Duodenal mucosa (tissue), 2 donors: ENCODE results near the gene FREY1.

ENCODE experiments used
- H3K27ac ChIP-seq: one replicate; pipeline ENCODE4 v1.7.0; 2013; ENCODE audit warnings: low read depth, low read length
- H3K27me3 ChIP-seq, 2 donors: one replicate each; pipeline ENCODE4 v1.7.0; 2013; ENCODE audit warnings: low read length in 2 of 2, control low read depth in 1 of 2; ENCODE audit not compliant: insufficient read depth in 2 of 2, control insufficient read depth in 1 of 2
- H3K36me3 ChIP-seq, 2 donors: one replicate each; pipeline ENCODE4 v1.7.0; 2013; ENCODE audit warnings: low read length in 2 of 2, control low read depth in 1 of 2; ENCODE audit not compliant: insufficient read depth in 2 of 2, control insufficient read depth in 1 of 2
- H3K4me1 ChIP-seq, 2 donors: one replicate each; pipeline ENCODE4 v1.7.0; 2013; ENCODE audit warnings: low read length in 2 of 2, control low read depth in 1 of 2; ENCODE audit not compliant: insufficient read depth in 2 of 2, control insufficient read depth in 1 of 2
- H3K4me3 ChIP-seq, 2 donors: one replicate each; pipeline ENCODE4 v1.7.0; 2013; ENCODE audit warnings: low read length in 2 of 2, low read depth in 1 of 2
- H3K9ac ChIP-seq, 2 donors: one replicate each; pipeline ENCODE4 v1.7.0; 2013; ENCODE audit warnings: low read length in 2 of 2, low read depth in 1 of 2
- H3K9me3 ChIP-seq, 2 donors: one replicate each; pipeline ENCODE4 v1.7.0; 2013; ENCODE audit warnings: low read length in 2 of 2, control low read depth in 1 of 2; ENCODE audit not compliant: control insufficient read depth in 1 of 2

The FREY1 gene

DNA sequence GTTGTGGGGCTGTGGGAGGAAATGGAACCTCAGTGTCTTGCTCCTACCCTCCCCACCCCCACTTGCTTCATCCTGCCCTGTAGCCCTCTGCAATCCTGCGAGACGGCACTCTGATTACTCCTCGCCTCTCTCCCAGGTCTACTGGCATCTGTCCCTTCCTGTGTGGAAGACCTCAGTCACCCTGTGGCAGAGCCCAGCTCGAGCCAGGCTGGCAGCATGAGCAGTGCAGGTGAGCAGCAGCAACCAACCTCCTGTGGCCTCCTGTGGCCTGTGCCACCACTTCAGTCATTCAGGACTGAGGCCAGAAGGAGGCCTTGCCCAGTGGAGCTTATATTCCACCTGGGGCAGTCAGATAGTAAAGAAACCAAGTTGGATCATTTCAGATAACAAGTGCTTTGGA, 36.4 kb downstream of the FREY1 start:
- Histone ChIP-seq H3K36me3 (peaks cover 48 to 90% of the 10 kb centered on the region in 2 donors), H3K9ac (no peak overlapping the region), H3K4me3 (no peak overlapping the region), H3K4me1 (no peaks in the 10 kb centered on the region), H3K9me3 (no peaks in the 10 kb centered on the region), H3K27me3 (no peaks in the 10 kb centered on the region), H3K27ac (no peak overlapping the region)

- Histone ChIP-seq H3K4me1 (no peaks in the 10 kb centered on the region), H3K36me3 (peaks cover 45 to 88% of the 10 kb centered on the region in 2 donors), H3K27me3 (no peaks in the 10 kb centered on the region), H3K9ac (no peak overlapping the region), H3K9me3 (no peaks in the 10 kb centered on the region), H3K4me3 (no peak overlapping the region), H3K27ac (no peak overlapping the region)
Observed at GRCh38 chr11:45869551-45869950, 37.5 kb downstream of the FREY1 start.

DNA sequence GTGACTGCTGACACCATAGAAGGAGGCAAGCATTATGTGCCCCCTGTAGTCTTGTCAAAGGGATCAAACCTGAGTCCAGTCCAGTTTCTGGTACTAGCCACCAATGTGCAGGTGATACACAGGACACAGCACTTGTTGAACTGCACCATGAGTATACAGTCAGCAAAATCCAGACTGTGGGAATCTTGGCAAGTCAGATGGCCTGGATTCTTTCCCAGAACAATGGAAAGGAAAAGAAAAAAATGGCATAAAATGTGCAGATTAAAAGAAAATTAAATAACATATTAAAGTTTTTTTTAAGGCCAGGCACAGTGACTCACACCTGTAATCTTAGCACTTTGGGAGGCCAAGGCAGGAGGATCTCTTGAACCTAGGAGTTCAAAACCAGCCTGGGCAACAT, 43.0 kb downstream of the FREY1 start:
- no peak overlapping the region for H3K4me3 ChIP-seq
- H3K9ac ChIP-seq = no peak overlapping the region

DNA sequence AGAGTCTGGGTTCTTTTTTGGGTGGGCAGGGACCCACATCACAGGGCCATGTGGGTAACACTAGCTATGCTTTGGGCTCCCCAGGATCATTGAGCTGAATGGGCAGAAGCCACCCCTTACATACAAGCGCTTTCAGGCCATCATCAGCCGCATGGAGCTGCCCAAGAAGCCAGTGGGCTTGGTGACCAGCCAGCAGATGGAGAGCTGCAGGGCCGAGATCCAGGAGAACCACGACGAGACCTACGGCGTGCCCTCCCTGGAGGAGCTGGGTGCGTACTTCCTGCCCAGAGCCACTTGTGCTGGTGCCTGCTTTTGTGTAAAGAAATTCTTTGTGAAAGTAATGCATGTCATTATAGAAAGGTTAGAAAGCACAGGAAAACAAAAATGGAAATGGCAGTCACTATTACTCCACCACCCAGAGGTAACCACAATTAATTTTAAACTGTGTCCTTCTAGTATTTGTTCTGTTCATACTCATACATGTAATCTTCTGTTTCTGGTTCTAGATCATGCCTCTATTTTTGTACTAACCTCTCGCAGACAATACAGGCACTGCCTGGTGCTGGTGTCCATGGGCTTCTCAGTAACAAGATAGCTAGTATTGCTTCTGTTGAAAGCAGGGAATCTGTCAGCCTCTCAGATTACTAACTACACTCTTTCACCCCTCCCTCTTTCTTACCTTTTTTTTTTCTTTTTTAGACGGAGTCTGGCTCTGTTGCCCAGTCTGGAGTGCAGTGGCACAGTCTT, 46.1 kb downstream of the FREY1 start:
- H3K4me3 ChIP-seq = no peak overlapping the region
- H3K4me1 ChIP-seq = peaks cover 29 to 32% of the 10 kb centered on the region in 2 donors
- no peak overlapping the region for H3K9ac ChIP-seq
- peaks cover 51 to 71% of the 10 kb centered on the region in 2 donors for H3K36me3 ChIP-seq
- H3K27ac ChIP-seq = no peak overlapping the region
- H3K27me3 ChIP-seq = no peaks in the 10 kb centered on the region
- H3K9me3 ChIP-seq = no peaks in the 10 kb centered on the region

More for the DNA sequence above, 43.0 kb downstream of the FREY1 start:
- Histone ChIP-seq H3K27ac (no peak overlapping the region), H3K36me3 (peaks cover 47 to 77% of the 10 kb centered on the region in 2 donors), H3K4me1 (peaks cover 11% of the 10 kb centered on the region in 2 donors), H3K9me3 (no peaks in the 10 kb centered on the region), H3K27me3 (no peaks in the 10 kb centered on the region)

- peaks cover 55 to 72% of the 10 kb centered on the region in 2 donors for H3K36me3 ChIP-seq
- no peak overlapping the region for H3K4me3 ChIP-seq
- no peak overlapping the region for H3K27ac ChIP-seq
- H3K27me3 ChIP-seq = no peaks in the 10 kb centered on the region
- no peak overlapping the region for H3K9ac ChIP-seq
- no peaks in the 10 kb centered on the region for H3K9me3 ChIP-seq
- H3K4me1 ChIP-seq = peaks cover 29 to 32% of the 10 kb centered on the region in 2 donors
Observed at GRCh38 chr11:45860348-45860747, 46.7 kb downstream of the FREY1 start.

- Histone ChIP-seq H3K27me3 (no peaks in the 10 kb centered on the region), H3K4me1 (peaks cover 29 to 32% of the 10 kb centered on the region in 2 donors), H3K4me3 (no peak overlapping the region), H3K36me3 (peaks cover 55 to 72% of the 10 kb centered on the region in 2 donors), H3K9me3 (no peaks in the 10 kb centered on the region), H3K9ac (no peak overlapping the region), H3K27ac (peak overlapping the region; percentile 50)
Observed at GRCh38 chr11:45859661-45860140, 47.4 kb downstream of the FREY1 start.

- H3K4me1 ChIP-seq = peaks cover 32% of the 10 kb centered on the region in 2 donors
- H3K36me3 ChIP-seq = peaks cover 50 to 69% of the 10 kb centered on the region in 2 donors
- H3K27me3 ChIP-seq = no peaks in the 10 kb centered on the region
- no peaks in the 10 kb centered on the region for H3K9me3 ChIP-seq
- peak overlapping the region; percentile 53 for H3K27ac ChIP-seq
- no peak overlapping the region for H3K4me3 ChIP-seq
- H3K9ac ChIP-seq = no peak overlapping the region
Observed at GRCh38 chr11:45858751-45859398, 48.2 kb downstream of the FREY1 start.

GRCh38 chr11:45857961-45858474, 49.1 kb downstream of the FREY1 start:
- peak overlapping the region; percentile 54 for H3K27ac ChIP-seq
- H3K27me3 ChIP-seq = no peaks in the 10 kb centered on the region
- no peak overlapping the region for H3K4me3 ChIP-seq
- peaks cover 41 to 60% of the 10 kb centered on the region in 2 donors for H3K36me3 ChIP-seq
- no peak overlapping the region for H3K9ac ChIP-seq
- no peaks in the 10 kb centered on the region for H3K9me3 ChIP-seq
- peaks cover 33 to 39% of the 10 kb centered on the region in 2 donors for H3K4me1 ChIP-seq
